Naive B cell (primary cell): ENCODE measurements around the gene CDIPT. TPM values are rescaled to one million over a fixed set of nuclear protein-coding genes. Genes with fewer than 3 reads are reported as not detected.
"Not testable (repeated sequence)": the region's sequence is repeated elsewhere in the genome, so short reads cannot be mapped to it uniquely, and the experiment has no call there.

Source experiments
- ATAC-seq, 2 donors: fragments of 150-1000 bp; cut with Tn5 transposase; 2 replicates each; pipeline ENCODE4 v1.10.0; 2021; ENCODE audit warnings: low read depth in 2 of 2, mild to moderate bottlenecking in 2 of 2, moderate library complexity in 2 of 2
- DNase-seq: peaks from one replicate; pipeline ENCODE4 v3.0.0; 2022
- H3K27ac Mint-ChIP-seq, 6 donors: one replicate each; pipeline ENCODE4 v1.8.0; 2020 to 2022; ENCODE audit warnings: mild to moderate bottlenecking in 6 of 6, mixed read lengths in 6 of 6, moderate library complexity in 5 of 6, inconsistent platforms in 2 of 6
- H3K27me3 Mint-ChIP-seq, 3 donors: one replicate each; pipeline ENCODE4 v1.8.0; 2021 to 2022; ENCODE audit warnings: mixed read lengths in 3 of 3, mild to moderate bottlenecking in 1 of 3
- H3K36me3 Mint-ChIP-seq, 2 donors: one replicate each; pipeline ENCODE4 v1.8.0; 2020 to 2022; ENCODE audit warnings: mixed read lengths in 2 of 2, inconsistent platforms in 1 of 2, mild to moderate bottlenecking in 1 of 2
- H3K4me1 Mint-ChIP-seq, 3 donors: one replicate each; pipeline ENCODE4 v1.8.0; 2020 to 2022; ENCODE audit warnings: mixed read lengths in 3 of 3, inconsistent platforms in 1 of 3, mild to moderate bottlenecking in 1 of 3, moderate library complexity in 1 of 3
- H3K4me3 Mint-ChIP-seq, 8 donors: one replicate each; pipeline ENCODE4 v1.8.0; 2020 to 2022; ENCODE audit warnings: mild to moderate bottlenecking in 8 of 8, mixed read lengths in 8 of 8, moderate library complexity in 8 of 8, inconsistent platforms in 2 of 8
- H3K9me3 Mint-ChIP-seq, 7 donors: one replicate each; pipeline ENCODE4 v1.8.0; 2020 to 2022; ENCODE audit warnings: mixed read lengths in 7 of 7, mild to moderate bottlenecking in 5 of 7, inconsistent platforms in 2 of 7, moderate library complexity in 1 of 7
- polyA plus RNA-seq, 6 donors: library from polyadenylated mRNA; unstranded; fragments of 300-500 nt; fragmentation: Illumina TruSeq; gene quantifications; one replicate each; pipeline ENCODE4 v1.2.3, GENCODE V29; 2021; ENCODE audit warnings: low read depth in 6 of 6

Gene CDIPT
- polyA plus RNA-seq = 10 to 100 TPM; 58.1 to 79.1 (median 66.3) TPM

GRCh38 chr16:29862884-29863668 lies at the start of gene CDIPT:
TSS of gene CDIPT (minus strand) at chr16:29863226. CDS start at chr16:29862857, 369 bp downstream.
- ATAC-seq (peak; percentile 98), DNase-seq (peak; percentile 93)
- peaks cover 5 to 24% of the 10 kb centered on the region in 2 donors for H3K36me3 Mint-ChIP-seq
- no peaks in the 10 kb centered on the region for H3K9me3 Mint-ChIP-seq
- H3K27me3 Mint-ChIP-seq = peaks cover 0 to 19% (median 7%) of the 10 kb centered on the region in 3 donors
- H3K27ac Mint-ChIP-seq = peak within 1 kb of the TSS; percentile 97 to 100 (median 99)
- H3K4me3 Mint-ChIP-seq = peak within 1 kb of the TSS; percentile 85 to 99 (median 94)
- peaks cover 15 to 32% (median 26%) of the 10 kb centered on the region in 3 donors for H3K4me1 Mint-ChIP-seq

- Mint-ChIP-seq H3K4me3 (no peak overlapping the region), H3K4me1 (peaks cover 4 to 9% (median 8%) of the 10 kb centered on the region in 3 donors), H3K27me3 (no peaks in the 10 kb centered on the region), H3K9me3 (no peaks in the 10 kb centered on the region), H3K36me3 (peaks cover 0 to 4% of the 10 kb centered on the region in 2 donors), H3K27ac (peak overlapping the region in 1 of 6 donors; percentile 30)
- DNase-seq = no peak
- ATAC-seq = no peak
Observed at GRCh38 chr16:29912087-29912486, 49.1 kb upstream of the CDIPT start.

GRCh38 chr16:29911676-29912010 lies 48.6 kb upstream of the CDIPT start:
- Mint-ChIP-seq H3K9me3 (no peaks in the 10 kb centered on the region), H3K4me3 (no peak overlapping the region)

GRCh38 chr16:29910819-29911675 lies 48.0 kb upstream of the CDIPT start:
- no peaks in the 10 kb centered on the region for H3K9me3 Mint-ChIP-seq
- no peaks in the 10 kb centered on the region for H3K27me3 Mint-ChIP-seq
- H3K4me3 Mint-ChIP-seq = no peak overlapping the region
- H3K27ac Mint-ChIP-seq = peak overlapping the region in 2 of 6 donors; percentile 20 to 62
- peaks cover 4 to 9% (median 8%) of the 10 kb centered on the region in 3 donors for H3K4me1 Mint-ChIP-seq
- peaks cover 0 to 4% of the 10 kb centered on the region in 2 donors for H3K36me3 Mint-ChIP-seq
- no peak for ATAC-seq
- no peak for DNase-seq

More at GRCh38 chr16:29911676-29912010, 48.6 kb upstream of the CDIPT start:
- ATAC-seq = no peak
- Mint-ChIP-seq H3K27ac (no peak overlapping the region), H3K4me1 (peaks cover 4 to 9% (median 8%) of the 10 kb centered on the region in 3 donors), H3K27me3 (no peaks in the 10 kb centered on the region), H3K36me3 (peaks cover 0 to 4% of the 10 kb centered on the region in 2 donors)
- DNase-seq = no peak

- not testable (repeated sequence) for DNase-seq, H3K4me3 Mint-ChIP-seq, H3K9me3 Mint-ChIP-seq, H3K27ac Mint-ChIP-seq, H3K27me3 Mint-ChIP-seq, ATAC-seq, H3K36me3 Mint-ChIP-seq, H3K4me1 Mint-ChIP-seq
Observed at GRCh38 chr16:29909851-29910250, 46.8 kb upstream of the CDIPT start.

- Mint-ChIP-seq H3K4me3 (no peak overlapping the region), H3K4me1 (peaks cover 4 to 9% (median 8%) of the 10 kb centered on the region in 3 donors), H3K36me3 (peaks cover 0 to 4% of the 10 kb centered on the region in 2 donors), H3K27me3 (no peaks in the 10 kb centered on the region), H3K27ac (no peak overlapping the region), H3K9me3 (no peaks in the 10 kb centered on the region)
- ATAC-seq = no peak
- DNase-seq = no peak
Observed at GRCh38 chr16:29909391-29909790, 46.4 kb upstream of the CDIPT start.

GRCh38 chr16:29908719-29909220 lies 45.7 kb upstream of the CDIPT start:
- Mint-ChIP-seq H3K4me3 (no peak overlapping the region), H3K4me1 (peaks cover 4 to 9% (median 8%) of the 10 kb centered on the region in 3 donors), H3K27ac (no peak overlapping the region), H3K9me3 (no peaks in the 10 kb centered on the region), H3K27me3 (no peaks in the 10 kb centered on the region), H3K36me3 (peaks cover 0 to 4% of the 10 kb centered on the region in 2 donors)
- DNase-seq (no peak), ATAC-seq (no peak)

GRCh38 chr16:29907973-29908372 lies 44.9 kb upstream of the CDIPT start:
- H3K9me3 Mint-ChIP-seq = no peaks in the 10 kb centered on the region
- H3K27ac Mint-ChIP-seq = no peak overlapping the region
- no peak for ATAC-seq
- no peak for DNase-seq
- H3K27me3 Mint-ChIP-seq = no peaks in the 10 kb centered on the region
- no peak overlapping the region for H3K4me3 Mint-ChIP-seq
- peaks cover 4 to 9% (median 8%) of the 10 kb centered on the region in 3 donors for H3K4me1 Mint-ChIP-seq
- H3K36me3 Mint-ChIP-seq = peaks cover 0 to 4% of the 10 kb centered on the region in 2 donors

- Mint-ChIP-seq H3K36me3 (peaks cover 0 to 4% of the 10 kb centered on the region in 2 donors), H3K27me3 (no peaks in the 10 kb centered on the region), H3K4me3 (no peak overlapping the region), H3K9me3 (no peaks in the 10 kb centered on the region), H3K27ac (peak overlapping the region in 1 of 6 donors; percentile 81), H3K4me1 (peaks cover 4 to 9% (median 8%) of the 10 kb centered on the region in 3 donors)
- DNase-seq = no peak
- ATAC-seq = no peak
Observed at GRCh38 chr16:29906520-29907244, 43.7 kb upstream of the CDIPT start.

GRCh38 chr16:29905668-29906067 lies 42.6 kb upstream of the CDIPT start:
- no peak overlapping the region for H3K27ac Mint-ChIP-seq
- ATAC-seq (no peak), DNase-seq (no peak)
- peaks cover 0 to 4% of the 10 kb centered on the region in 2 donors for H3K36me3 Mint-ChIP-seq
- H3K4me1 Mint-ChIP-seq = peaks cover 7 to 11% (median 10%) of the 10 kb centered on the region in 3 donors
- no peak overlapping the region for H3K4me3 Mint-ChIP-seq
- H3K9me3 Mint-ChIP-seq = no peaks in the 10 kb centered on the region
- H3K27me3 Mint-ChIP-seq = peaks cover 0 to 5% (median 5%) of the 10 kb centered on the region in 3 donors

- no peak overlapping the region for H3K4me3 Mint-ChIP-seq
- DNase-seq (no peak), ATAC-seq (no peak)
- peaks cover 0 to 4% of the 10 kb centered on the region in 2 donors for H3K36me3 Mint-ChIP-seq
- peaks cover 0 to 10% (median 9%) of the 10 kb centered on the region in 3 donors for H3K27me3 Mint-ChIP-seq
- H3K4me1 Mint-ChIP-seq = peaks cover 12 to 15% (median 14%) of the 10 kb centered on the region in 3 donors
- H3K27ac Mint-ChIP-seq = no peak overlapping the region
- H3K9me3 Mint-ChIP-seq = no peaks in the 10 kb centered on the region
Observed at GRCh38 chr16:29904947-29905346, 41.9 kb upstream of the CDIPT start.

GRCh38 chr16:29903590-29903989 lies 40.6 kb upstream of the CDIPT start:
- Mint-ChIP-seq H3K27ac (peak overlapping the region in 3 of 6 donors; percentile 45 to 60 (median 47)), H3K27me3 (peaks cover 0 to 22% (median 14%) of the 10 kb centered on the region in 3 donors), H3K9me3 (no peaks in the 10 kb centered on the region), H3K4me1 (peaks cover 10 to 13% (median 10%) of the 10 kb centered on the region in 3 donors), H3K4me3 (no peak overlapping the region), H3K36me3 (peaks cover 3 to 4% of the 10 kb centered on the region in 2 donors)
- DNase-seq (no peak), ATAC-seq (no peak)

GRCh38 chr16:29901607-29901945 lies 38.5 kb upstream of the CDIPT start:
- no peak overlapping the region for H3K27ac Mint-ChIP-seq
- no peak for DNase-seq
- H3K4me1 Mint-ChIP-seq = peaks cover 11 to 18% (median 11%) of the 10 kb centered on the region in 3 donors
- peaks cover 0 to 4% (median 0%) of the 10 kb centered on the region in 7 donors for H3K9me3 Mint-ChIP-seq
- no peak for ATAC-seq
- peaks cover 0 to 20% of the 10 kb centered on the region in 2 donors for H3K36me3 Mint-ChIP-seq
- peaks cover 12 to 40% (median 35%) of the 10 kb centered on the region in 3 donors for H3K27me3 Mint-ChIP-seq
- H3K4me3 Mint-ChIP-seq = peak overlapping the region in 3 of 8 donors; percentile 49 to 67 (median 64)
